ENCODE data around the gene TMPRSS4. TPM values are rescaled to one million over a fixed set of nuclear protein-coding genes. Genes with fewer than 3 reads are reported as not detected.

TMPRSS4 gene
- total RNA-seq, 1 experiment from 2014 or later: 152 TPM

DNA sequence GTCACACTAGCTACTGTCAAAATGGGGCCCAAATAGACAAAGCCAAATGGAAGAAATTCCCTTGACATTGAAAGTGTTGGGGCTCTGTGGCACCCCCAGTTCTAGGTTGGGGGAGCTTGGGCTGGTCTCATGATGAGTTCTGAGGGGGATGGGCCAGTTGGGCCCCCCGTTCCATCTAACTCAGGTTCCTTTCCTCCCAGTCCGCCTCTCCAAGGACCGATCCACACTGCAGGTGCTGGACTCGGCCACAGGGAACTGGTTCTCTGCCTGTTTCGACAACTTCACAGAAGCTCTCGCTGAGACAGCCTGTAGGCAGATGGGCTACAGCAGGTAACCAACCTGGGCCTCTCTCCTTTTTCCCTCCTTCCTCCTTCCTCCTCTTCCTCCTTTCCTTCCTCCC is 27.6 kb downstream of the TMPRSS4 start:
- no peak for DNase-seq (ENCODE audit: low spot score)

DNA sequence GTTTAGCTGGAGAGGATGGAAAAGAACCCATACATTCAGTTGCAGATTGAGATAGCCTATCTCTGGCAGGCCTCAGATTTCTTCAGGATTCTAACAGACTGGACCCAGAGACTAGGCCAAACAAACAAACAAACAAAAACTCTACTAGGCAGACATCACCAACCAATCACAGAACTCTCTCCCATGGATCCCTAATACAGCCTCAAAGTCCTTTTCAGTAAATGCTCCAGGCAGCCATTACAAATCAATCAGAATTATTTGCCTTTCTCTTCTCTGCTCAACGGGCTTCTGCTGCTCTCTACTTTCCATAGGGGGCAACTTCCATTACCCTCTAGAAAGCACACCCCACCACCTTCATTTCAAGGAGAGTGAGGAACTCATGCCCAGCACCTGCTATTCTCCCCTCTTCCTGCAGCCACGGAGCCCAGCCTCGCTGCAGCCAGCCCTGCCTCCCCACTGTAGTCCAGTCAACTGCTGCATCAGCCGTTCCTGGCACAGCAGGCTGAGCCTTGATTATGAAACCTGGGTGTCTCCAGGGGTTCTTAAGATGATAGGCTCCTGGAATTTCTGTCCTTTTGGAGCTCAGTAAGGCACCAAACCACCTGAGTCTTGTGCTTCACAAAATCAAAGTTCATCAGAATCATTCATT is 28.9 kb downstream of the TMPRSS4 start:
- DNase-seq (ENCODE audit: low spot score): no peak

DNA sequence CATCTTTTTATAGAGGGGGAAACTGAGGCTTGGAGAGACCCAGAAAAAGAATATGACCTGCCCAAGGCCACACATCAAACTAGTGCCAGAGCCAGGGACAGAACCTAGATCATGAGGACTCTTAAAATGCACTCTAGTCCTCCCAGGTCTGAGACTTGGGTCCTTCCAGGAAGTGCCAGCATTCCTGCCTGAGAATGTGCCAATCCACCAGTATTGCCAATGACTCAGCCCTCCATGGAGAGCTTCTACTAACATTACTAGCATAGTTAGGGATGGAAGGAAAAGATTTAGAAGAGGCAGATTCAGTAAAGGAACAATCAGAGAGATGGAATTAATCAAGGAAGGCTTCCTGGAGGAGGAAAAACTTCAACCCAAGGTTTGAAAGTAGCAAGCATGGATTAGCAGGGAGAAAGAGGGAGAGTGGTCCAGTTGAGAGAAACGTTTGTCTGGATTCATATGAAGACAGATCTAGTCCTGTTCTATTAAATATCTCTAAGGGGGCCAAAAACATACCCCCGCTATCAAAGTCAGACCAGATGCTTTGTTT is 30.0 kb downstream of the TMPRSS4 start:
- DNase-seq (ENCODE audit: low spot score): peak; percentile 29

DNA sequence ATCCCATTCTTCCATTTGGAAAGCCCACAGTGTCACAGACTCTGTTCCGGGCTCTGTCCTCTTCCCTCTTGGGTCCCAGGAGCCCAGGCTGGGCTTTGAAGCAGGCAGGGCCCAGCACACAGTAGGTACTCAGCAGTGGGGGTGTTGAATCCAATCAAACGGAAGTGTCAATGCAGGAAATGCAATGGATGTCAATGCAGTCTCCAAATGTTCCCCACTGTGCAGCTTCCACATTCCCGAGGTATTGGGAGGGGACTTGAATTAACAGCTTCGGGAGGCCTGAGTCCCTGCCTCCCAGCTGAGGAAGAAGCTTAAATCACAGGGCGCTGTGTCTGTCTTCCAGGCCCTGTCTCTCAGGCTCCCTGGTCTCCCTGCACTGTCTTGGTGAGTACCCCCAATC is 31.6 kb downstream of the TMPRSS4 start:
- DNase-seq (ENCODE audit: low spot score): no peak

DNA sequence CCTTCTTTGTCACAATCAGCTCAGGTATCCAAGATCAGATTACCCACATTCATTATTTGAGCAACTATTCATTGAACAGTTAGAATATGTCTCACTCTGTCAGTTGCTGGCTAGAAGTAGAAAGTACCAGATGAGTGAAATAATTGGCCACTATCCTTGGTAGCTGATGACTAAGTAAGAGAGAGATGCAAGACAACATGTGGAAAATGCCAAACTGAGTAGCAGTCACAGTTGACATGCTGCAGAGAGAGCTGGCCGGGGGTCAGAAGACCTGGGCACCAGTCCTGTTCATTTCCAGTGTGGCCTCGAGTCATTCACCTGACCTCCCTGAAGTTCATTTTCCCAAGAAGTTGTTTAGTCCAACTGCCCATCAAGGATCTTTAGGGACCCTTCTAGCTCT is 32.4 kb downstream of the TMPRSS4 start:
- DNase-seq (ENCODE audit: low spot score): no peak

DNA sequence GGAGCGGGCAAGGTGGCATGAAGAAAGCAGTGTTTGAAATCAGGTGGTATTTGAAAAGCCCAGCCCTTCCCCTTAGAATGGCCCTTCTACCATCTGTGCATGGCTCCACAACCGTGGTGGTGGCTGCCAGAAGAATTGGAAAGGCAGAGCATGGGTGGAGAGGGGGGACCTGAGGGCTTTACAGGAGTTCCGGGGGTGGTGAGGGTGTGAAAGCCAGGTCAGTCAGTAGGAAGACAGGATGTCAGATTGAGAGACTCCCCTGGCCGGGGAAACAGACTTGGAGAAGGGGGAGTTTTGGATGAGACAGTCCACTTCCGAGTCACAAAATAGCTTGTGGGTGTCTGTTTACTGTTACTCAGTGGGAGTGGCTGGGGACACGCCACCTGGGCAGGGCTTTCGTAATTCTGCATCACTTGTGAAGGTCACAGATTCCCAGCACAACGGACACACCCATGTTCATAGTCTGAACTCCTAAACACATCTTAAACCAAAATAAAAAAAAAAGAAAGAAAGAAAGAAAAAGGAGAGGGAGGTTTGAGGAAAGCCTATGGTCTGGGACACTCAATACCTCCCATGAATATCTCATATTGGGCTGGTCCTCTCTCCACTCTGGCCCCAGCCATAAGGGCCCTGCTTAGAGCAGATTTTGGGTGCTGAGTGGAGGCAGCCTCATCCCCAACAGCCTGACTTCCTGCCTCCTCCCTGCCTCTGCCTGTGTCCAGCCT is 34.3 kb downstream of the TMPRSS4 start:
- no peak for DNase-seq (ENCODE audit: low spot score)

DNA sequence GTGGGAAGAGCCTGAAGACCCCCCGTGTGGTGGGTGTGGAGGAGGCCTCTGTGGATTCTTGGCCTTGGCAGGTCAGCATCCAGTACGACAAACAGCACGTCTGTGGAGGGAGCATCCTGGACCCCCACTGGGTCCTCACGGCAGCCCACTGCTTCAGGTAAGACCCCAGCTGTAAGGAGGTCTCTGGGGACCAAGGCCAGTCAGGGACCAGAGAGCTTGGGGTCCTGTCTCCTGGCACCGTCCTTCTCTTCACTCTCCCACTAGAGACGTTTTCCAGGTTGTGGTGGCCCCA is 34.8 kb downstream of the TMPRSS4 start:
- DNase-seq (ENCODE audit: low spot score): no peak

DNA sequence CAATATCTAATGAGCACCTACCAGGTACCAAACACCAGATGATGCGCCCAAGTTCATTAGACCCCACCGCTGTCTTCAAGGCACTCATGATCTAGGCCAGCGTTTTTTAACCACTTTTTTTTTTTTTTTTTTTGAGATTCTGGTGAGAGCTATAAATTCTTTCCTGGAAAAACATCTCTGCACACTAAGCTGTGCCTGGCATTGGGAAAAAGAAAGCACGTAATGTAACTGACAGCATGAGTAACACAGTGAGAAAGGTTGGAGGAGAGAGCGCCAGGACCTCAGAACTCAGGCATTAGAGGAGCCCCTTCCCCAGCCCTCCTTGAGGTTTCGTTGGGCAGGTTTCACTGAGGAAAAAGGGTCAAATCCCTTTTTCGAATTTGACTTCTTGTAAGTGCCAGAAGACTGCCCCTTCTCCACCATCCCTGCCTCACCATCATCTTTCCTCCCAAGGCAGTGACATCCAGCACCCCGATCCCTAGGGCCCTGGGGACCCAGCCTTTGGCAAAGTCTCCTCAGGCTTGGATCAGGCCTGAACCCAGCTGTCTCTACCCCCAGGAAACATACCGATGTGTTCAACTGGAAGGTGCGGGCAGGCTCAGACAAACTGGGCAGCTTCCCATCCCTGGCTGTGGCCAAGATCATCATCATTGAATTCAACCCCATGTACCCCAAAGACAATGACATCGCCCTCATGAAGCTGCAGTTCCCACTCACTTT is 36.0 kb downstream of the TMPRSS4 start:
- DNase-seq (ENCODE audit: low spot score): no peak

DNA sequence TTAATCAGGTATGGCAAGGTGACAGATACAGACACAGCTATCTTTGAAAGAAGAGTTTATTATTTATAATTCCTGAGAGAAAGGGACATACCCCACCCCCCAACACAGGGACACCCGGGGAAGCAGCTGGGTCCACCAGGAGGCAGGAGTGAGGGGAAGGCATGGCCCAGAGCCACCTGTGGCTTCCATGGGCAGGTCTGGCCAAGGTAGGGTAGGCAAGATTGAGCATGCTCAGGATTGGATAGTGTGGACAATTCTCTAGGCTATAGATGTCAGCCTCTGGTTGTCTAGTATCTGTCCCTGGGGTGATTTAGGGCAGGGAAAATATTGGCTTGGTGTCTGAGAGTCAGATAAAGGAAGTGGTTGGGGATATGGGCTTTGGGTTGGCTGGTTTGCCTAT is 37.4 kb downstream of the TMPRSS4 start:
- no peak for DNase-seq (ENCODE audit: low spot score)

DNA sequence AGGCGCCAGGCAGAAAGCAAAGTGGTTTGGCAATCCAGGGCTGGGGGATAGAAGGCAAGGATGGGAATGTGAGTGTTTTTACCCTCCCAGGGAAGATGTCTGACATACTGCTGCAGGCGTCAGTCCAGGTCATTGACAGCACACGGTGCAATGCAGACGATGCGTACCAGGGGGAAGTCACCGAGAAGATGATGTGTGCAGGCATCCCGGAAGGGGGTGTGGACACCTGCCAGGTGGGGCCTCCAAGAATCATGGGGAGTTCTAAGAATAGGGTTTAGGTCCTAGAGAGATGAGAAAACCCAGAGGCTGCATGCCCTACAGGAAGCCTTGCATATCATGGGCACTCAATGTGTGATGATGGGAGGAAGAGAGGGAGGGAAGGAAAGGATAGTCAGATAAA is 38.2 kb downstream of the TMPRSS4 start:
- DNase-seq (ENCODE audit: low spot score): no peak

DNA sequence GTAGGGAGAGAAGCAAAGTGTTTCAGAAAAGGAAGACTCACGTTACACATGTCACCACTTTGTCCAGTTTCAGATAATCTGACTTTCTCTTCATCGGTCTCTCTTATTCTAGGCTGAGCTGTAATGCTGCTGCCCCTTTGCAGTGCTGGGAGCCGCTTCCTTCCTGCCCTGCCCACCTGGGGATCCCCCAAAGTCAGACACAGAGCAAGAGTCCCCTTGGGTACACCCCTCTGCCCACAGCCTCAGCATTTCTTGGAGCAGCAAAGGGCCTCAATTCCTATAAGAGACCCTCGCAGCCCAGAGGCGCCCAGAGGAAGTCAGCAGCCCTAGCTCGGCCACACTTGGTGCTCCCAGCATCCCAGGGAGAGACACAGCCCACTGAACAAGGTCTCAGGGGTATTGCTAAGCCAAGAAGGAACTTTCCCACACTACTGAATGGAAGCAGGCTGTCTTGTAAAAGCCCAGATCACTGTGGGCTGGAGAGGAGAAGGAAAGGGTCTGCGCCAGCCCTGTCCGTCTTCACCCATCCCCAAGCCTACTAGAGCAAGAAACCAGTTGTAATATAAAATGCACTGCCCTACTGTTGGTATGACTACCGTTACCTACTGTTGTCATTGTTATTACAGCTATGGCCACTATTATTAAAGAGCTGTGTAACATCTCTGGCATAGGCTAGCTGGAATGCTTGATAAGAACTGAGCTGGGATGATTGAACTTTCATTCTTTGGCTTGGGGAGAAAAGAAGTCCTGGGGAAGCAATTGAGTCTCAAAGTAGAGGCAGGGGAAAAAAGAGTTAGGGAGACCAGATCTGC is 41.1 kb downstream of the TMPRSS4 start:
- no peak for DNase-seq (ENCODE audit: low spot score)

DNA sequence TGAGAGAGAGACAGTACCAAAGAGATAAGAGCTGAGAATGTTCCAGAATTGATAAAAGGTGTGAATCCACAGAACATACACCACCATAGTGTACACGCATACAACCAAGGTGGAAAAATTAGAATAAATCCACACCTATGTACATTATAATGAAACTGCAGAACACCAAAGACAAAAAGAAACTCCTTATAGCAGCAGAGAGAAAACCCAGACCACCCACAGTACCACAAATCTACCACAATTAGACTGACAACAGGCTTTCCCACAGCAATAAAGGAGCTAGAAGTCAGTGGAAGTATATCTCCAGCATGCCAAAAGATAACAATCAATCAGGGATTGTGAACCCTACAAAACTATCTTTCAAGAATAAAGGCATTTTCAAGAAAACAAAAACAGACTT is 43.9 kb downstream of the TMPRSS4 start:
- no peak for DNase-seq (ENCODE audit: low spot score)

DNA sequence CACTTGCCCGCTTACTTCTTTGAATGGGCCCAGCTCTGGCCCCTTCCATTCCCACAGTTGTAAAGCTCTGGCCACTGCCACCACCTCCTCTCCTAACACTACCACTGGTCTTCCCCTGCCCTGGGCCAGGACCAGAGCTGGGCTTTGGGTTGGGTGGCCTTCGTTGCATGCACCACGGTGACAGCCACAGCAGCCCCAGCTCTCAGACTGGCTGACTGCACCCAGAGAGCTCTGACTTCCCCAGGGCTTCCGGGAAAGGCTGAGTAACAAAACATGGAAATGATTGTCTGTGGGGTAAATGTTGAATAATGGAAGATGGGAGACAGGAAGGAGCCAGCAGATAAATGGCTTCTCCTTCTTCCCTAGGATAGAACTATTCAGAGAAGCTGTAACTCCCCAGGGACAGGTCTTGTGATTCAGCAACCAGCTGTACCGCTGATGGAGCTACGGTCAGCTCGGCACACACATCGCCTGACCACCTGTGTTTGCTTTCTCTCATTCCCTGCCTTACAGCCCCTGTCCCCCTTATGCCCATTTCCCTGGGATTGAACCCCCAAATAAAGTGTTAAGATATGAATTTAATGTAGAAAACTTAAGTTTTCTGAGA is 48.2 kb downstream of the TMPRSS4 start:
- no peak for DNase-seq (ENCODE audit: low spot score)

DNA sequence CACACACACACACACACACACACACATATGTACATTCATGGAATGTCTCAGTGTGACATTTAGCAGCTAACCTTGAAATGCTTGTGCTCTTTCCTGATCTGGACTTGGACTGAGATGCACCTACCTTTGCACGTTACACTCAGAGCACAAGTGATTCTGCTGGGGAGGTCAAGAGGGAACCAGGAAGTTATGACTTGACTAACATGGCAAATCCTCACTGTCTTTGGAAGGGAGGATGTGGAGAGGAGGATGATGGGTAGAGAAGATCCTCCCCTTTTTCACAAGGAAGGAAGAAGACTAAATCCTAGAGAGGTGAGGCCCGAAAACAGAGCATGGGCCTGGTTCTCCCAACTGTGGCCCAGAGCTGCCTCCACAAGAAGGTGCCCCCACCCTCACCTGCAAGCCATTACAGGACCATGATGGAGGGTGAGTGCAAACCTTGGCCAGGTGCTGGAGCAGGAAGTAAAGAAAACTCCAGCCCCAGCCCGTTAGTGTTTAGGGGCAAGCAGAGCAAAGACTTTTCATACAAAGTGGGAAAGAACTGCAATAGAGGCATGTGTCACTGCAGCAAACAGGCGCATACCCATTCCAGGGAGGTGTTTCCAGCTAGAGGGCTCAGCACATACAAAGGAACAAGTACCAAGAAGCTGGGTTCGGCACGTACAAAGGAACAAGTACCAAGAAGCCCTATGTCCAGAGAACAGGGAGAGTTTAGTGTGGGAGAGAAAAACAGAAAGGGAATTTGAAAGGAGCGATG is 49.4 kb downstream of the TMPRSS4 start:
- no peak for DNase-seq (ENCODE audit: low spot score)

DNA sequence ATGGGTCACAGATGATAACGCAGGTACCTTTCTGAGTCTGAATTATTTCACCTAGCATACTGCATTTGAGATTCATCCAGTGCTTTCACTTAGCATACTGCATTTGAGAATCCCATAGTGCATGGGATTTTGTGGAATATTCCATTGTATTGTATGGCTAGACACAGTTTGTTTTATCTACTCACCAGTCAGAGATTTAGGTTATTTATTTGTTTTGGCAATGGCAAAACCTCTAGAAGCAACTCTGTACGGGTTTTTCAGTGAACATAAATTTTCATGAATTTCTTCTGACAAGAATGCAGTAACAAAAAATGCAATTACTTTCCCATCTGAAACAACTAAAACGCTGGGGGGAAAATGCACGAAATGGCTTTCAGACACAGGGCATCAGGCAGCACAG is 51.4 kb downstream of the TMPRSS4 start:
- no peak for DNase-seq (ENCODE audit: low spot score)

DNA sequence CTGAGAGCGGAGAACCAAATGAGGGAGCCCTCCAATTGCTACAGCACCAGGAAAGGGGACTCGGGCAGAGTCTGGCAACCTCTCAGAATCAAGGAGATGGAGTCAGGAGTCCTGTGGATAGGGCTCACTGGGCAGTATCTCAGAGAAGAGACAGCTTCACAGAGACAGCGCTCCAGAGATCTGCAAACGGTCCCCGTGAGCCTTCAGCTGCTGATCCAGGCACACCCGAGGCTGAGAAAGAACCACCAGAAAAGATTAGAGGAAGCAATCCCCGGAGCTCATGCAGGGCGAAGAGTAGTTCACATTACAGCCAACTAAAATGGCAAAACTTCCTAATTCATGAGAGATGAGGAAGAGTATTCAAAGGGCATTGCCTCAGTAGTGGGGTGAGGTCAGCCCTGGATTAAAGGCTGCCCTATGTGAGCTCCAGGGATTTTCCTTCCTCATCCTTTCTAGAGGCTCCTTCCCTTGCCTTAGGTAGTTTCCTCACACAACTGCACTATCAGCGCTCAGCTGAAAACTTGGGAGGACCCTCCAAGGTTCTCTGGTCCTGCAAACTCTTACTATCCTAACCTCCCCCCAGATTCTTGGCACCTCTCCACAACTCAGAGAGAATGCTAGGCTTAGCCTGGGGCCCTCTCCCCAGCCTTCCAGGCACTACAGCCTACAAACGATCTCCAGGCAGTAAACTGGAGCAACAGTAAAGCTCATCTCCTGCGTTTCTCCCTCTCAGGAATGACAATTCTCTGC is 52.0 kb downstream of the TMPRSS4 start:
- DNase-seq (ENCODE audit: low spot score): no peak

DNA sequence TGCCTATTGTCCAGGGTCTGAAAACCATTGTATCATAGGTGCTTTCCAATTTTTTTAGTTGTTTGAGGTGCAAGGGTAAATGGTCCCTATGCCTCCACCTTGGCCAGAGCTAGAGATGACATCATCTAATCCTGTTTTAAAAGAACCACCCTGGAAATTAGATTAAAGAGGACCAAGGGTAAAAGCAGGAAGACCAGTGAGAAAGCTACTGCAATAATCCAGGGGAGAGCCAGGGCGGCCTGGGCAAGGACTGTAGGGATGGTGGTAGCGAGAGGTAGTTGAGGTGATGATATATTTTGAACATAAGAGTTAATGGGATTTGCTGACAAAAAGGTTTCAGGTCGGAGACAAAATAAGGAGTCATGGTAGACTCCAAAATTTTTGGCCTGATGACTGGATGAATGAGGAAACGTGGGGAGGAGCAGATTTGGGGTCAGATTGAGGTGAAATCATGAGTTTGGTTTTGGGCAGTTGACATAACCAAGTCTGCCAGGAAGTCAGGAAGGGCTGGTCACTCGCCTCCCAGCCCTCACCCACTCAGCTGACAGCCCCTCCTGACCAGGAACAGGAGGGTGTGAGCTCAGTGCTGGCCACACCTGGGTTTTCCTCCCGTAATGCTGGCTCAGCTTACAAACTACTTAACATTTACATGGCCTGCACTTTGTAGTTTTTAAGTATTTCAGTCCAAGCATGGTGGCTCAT is 52.7 kb downstream of the TMPRSS4 start:
- no peak for DNase-seq (ENCODE audit: low spot score)

DNA sequence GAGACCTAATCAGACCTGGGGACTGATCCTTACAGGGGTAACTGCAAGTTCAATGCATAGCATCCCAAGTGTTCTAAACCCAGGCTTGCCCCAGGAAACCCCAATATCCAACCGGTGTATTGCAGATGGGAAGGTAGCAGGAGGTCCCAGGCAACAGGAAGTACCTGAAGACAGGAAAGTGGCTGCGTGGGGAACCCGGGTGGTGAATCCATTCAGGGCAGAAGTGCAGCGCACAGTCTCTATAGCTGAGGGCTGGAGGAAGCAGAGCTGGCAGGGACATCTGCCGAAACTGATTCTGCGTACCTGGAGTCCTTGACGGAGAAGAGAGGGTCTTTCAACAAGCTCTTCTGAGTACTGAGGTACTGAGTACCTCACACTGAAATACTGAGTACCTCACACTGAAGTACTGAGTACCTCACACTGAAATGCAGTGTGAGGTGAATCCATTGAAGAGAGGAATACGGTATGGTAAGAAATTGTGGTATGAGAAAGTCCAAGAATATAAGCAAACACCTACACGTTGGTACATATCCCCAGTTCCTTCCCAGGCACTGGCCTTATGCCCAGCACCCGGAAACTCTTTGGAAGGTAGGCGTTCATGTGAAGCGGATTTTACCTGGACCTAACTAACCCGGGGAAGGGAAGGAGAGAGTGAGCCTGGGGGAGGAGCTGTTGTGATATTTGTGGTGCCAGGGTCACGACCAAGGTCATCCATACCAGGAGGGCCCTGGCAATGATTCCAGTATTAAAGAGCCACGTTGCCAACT is 55.7 kb downstream of the TMPRSS4 start:
- DNase-seq (ENCODE audit: low spot score): no peak

DNA sequence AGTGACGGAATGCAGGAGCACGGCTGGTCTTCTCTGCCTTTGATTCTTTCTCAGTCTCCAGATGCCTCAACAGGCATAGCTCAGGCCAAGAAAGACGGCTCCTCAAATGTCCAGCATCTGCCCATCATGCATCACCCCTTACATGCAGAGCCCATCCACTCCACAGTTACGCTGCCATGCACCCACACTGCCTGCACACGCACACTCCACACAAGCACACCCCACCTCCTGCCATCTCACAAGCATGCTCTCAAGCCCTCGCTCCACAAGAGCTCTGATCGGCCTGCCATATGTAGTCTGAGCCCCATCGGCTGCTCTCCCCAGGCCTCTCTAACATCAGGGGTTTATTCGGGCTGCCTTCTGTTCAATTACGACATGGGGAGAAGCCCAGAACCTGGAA is 56.9 kb downstream of the TMPRSS4 start:
- no peak for DNase-seq (ENCODE audit: low spot score)
